Nephron progenitor cell (in vitro differentiated cells): Measurements from ENCODE around the gene MRPL50.

Experiments used
- DNase-seq: peaks from one replicate; pipeline ENCODE4 v3.0.0; 2021
- H3K27ac Mint-ChIP-seq: 2 replicates; pipeline ENCODE4 v1.8.0; 2021; ENCODE audit warnings: mild to moderate bottlenecking, moderate library complexity, mixed read lengths
- H3K27me3 Mint-ChIP-seq: 2 replicates; pipeline ENCODE4 v1.8.0; 2021; ENCODE audit warnings: mild to moderate bottlenecking, low read depth, mixed read lengths; ENCODE audit not compliant: poor library complexity
- H3K36me3 Mint-ChIP-seq: 2 replicates; pipeline ENCODE4 v1.8.0; 2021; ENCODE audit warnings: low read depth, mixed read lengths
- H3K4me1 Mint-ChIP-seq: 2 replicates; pipeline ENCODE4 v1.8.0; 2021; ENCODE audit warnings: mixed read lengths
- H3K4me3 Mint-ChIP-seq: 2 replicates; pipeline ENCODE4 v1.8.0; 2021; ENCODE audit warnings: mild to moderate bottlenecking, moderate library complexity, mixed read lengths
- H3K9me3 Mint-ChIP-seq: 2 replicates; pipeline ENCODE4 v1.8.0; 2021; ENCODE audit warnings: mild to moderate bottlenecking, moderate library complexity, mixed read lengths
- TF ChIP-seq, protein P1 (sequence below): fragments of 200-600 bp; sonication (generic); IDR thresholded peaks from 2 replicates; pipeline ENCODE4 v1.5.0; 2021; ENCODE audit warnings: antibody characterized with exemption

The MRPL50 gene

DNA sequence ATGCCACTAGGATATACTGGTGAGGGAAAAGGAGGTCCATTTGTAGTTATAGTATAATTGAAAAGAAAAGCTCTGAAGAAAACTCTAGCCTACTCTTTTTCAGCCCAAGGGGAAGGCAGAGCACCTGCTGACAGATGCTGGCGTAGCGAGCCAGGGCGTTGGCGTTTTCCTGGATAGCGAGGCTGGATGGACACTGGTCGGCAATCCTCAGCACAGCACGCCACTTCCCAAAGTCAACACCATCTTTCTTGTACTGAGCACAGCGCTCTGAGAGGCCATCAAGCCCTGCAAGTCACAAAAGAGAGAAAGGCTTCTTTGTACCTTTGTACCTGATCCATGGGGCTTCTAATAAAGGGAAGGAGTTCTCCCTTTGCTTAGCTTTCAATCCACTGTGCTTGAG lies 28.9 kb upstream of the MRPL50 start:
- Mint-ChIP-seq H3K27ac (no peak overlapping the region), H3K4me1 (no peaks in the 10 kb centered on the region), H3K27me3 (peaks cover 15% of the 10 kb centered on the region), H3K36me3 (no peaks in the 10 kb centered on the region), H3K9me3 (no peaks in the 10 kb centered on the region), H3K4me3 (no peak overlapping the region)
- TF ChIP-seq, protein P1, sequence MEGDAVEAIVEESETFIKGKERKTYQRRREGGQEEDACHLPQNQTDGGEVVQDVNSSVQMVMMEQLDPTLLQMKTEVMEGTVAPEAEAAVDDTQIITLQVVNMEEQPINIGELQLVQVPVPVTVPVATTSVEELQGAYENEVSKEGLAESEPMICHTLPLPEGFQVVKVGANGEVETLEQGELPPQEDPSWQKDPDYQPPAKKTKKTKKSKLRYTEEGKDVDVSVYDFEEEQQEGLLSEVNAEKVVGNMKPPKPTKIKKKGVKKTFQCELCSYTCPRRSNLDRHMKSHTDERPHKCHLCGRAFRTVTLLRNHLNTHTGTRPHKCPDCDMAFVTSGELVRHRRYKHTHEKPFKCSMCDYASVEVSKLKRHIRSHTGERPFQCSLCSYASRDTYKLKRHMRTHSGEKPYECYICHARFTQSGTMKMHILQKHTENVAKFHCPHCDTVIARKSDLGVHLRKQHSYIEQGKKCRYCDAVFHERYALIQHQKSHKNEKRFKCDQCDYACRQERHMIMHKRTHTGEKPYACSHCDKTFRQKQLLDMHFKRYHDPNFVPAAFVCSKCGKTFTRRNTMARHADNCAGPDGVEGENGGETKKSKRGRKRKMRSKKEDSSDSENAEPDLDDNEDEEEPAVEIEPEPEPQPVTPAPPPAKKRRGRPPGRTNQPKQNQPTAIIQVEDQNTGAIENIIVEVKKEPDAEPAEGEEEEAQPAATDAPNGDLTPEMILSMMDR, result no peak
- no peak for DNase-seq

DNA sequence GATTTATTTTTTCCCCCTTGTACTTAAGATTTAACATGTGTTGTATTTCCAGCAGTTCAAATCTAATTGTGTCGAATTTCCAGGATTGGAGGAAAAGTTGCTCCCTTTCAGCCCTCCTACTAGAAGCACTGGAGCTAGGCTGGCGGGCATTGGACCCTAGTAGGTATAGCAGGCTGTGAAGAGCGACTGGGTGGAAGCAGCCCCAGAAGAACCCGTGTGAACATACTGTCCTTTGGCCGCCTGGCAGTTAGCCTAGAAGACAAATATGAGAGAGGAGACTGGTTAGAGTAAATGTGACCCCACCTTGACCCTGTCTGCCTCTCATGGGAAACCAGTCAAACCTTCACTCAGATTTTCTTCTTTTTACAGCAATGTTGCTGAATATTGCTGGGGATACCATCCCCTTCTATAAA lies 23.2 kb upstream of the MRPL50 start:
- H3K4me1 Mint-ChIP-seq, result no peaks in the 10 kb centered on the region
- no peak for DNase-seq
- peaks cover 9% of the 10 kb centered on the region for H3K9me3 Mint-ChIP-seq
- H3K27ac Mint-ChIP-seq, result no peak overlapping the region
- peaks cover 3% of the 10 kb centered on the region for H3K27me3 Mint-ChIP-seq
- TF ChIP-seq, protein P1, result no peak
- no peak overlapping the region for H3K4me3 Mint-ChIP-seq
- peaks cover 11% of the 10 kb centered on the region for H3K36me3 Mint-ChIP-seq

DNA sequence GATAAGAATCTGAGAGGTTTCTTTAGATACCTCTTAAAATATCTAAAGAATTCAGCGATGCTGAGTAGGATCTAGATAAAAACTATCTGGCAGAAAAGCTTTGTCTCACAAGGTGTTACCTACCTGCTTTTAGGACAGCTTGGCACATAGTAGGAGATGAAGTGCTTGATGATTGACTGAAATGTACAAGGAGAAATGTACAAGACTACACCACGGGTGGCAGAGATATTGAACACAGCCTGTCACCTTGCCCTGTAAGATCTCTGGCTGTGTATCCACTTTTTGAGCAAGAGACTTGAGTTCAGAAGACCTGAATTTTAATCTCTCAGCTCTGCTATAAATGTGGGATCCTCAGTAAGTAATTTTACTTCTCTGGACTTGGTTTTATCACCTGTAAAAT lies 21.4 kb upstream of the MRPL50 start:
- Mint-ChIP-seq H3K9me3 (peaks cover 17% of the 10 kb centered on the region), H3K27me3 (peaks cover 3% of the 10 kb centered on the region), H3K4me3 (no peak overlapping the region), H3K27ac (no peak overlapping the region), H3K4me1 (no peaks in the 10 kb centered on the region), H3K36me3 (peaks cover 19% of the 10 kb centered on the region)
- TF ChIP-seq, protein P1, result no peak
- no peak for DNase-seq

DNA sequence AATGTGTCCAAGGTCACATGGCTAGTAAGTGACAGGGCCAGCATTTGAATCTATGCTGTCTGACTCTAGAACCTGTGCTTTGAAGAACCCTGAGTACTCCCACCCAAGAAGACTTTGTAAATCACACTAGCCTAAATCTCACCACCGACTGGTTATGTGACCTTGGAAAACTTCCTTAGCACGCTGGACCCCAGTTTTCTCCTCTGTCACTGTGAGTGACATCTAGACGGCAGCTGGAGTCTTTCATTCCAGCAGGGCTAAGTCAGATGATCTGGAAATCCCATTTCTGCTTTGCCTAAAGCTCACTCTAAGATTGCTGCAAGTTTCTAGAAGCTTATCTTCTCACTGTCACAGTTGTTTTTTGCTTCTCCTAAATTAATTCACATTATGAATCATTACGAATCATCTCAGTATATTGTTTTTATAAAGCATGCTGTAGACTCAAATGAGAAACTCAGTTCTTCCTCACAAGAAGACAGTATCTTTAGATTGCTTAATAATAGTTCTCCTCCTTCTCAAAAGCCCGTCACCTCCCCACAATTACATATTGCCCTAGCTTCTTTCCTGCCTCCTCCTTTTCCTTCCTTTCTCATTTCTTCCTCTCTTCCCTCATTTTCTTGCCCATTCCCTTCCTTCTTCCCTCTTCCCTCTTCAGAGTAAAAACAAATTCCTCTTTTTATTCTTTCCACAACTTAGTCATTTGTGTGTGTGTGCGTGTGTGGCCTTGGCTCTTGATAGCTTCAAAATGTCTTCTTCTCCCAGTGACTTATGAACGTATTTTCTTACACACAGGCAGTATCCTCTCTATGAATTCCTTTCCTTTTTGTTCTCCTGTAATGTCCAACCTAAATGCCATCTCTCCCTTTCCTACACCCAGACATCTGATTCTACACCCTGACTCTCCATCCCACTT lies 20.4 kb upstream of the MRPL50 start:
- no peak overlapping the region for H3K4me3 Mint-ChIP-seq
- peaks cover 3% of the 10 kb centered on the region for H3K27me3 Mint-ChIP-seq
- peaks cover 28% of the 10 kb centered on the region for H3K9me3 Mint-ChIP-seq
- DNase-seq, result no peak
- TF ChIP-seq, protein P1, result no peak
- peaks cover 30% of the 10 kb centered on the region for H3K36me3 Mint-ChIP-seq
- H3K4me1 Mint-ChIP-seq, result no peaks in the 10 kb centered on the region
- H3K27ac Mint-ChIP-seq, result peak overlapping the region; percentile 18

DNA sequence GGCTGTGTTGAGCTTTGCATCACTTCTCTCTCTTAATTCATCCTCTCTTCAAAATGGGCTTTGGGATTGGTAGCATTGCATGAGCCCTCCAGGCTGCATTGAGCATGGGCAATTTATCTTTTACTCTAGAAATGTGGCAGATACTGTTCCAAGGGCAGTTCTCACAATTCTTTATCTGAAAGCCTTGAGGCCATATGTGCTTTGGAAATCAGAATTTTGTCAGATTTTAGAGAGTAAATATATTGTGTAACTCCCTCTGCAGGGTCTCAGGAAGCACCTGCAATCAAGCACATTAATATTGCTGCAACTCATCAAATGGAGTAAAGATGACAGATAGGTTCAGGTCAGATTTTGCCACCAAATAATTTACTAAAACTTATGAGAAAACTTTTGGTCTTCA lies 19.6 kb upstream of the MRPL50 start:
- Mint-ChIP-seq H3K27me3 (no peaks in the 10 kb centered on the region), H3K9me3 (peaks cover 35% of the 10 kb centered on the region), H3K36me3 (peaks cover 38% of the 10 kb centered on the region), H3K27ac (no peak overlapping the region), H3K4me1 (no peaks in the 10 kb centered on the region), H3K4me3 (no peak overlapping the region)
- no peak for DNase-seq
- TF ChIP-seq, protein P1, result no peak

DNA sequence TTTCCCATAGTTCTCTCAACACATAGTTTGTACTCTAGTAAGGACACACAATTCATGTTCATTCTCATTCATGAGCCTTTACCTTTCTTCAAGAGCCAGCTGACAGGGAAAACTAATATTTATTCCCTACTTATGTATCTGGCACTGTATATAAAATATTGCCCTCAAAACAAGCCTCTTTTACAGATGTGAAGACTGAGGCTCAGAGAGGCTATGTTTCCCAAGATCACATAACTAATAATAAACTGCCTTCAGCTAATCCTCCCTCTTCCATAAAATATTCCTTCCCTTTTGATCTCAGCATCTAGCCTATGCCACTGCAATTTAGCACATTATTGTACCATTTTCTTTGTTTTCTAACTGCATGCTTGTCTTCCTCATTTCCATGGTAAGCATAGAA lies 19.0 kb upstream of the MRPL50 start:
- Mint-ChIP-seq H3K36me3 (peaks cover 44% of the 10 kb centered on the region), H3K4me3 (no peak overlapping the region), H3K27ac (no peak overlapping the region), H3K4me1 (no peaks in the 10 kb centered on the region), H3K9me3 (peaks cover 41% of the 10 kb centered on the region), H3K27me3 (no peaks in the 10 kb centered on the region)
- no peak for DNase-seq
- TF ChIP-seq, protein P1, result no peak
